HG02943 (cell line): ENCODE results near the gene SMC6.

ENCODE experiments used
- ATAC-seq: cut with Tn5 transposase; IDR thresholded peaks from one replicate; pipeline ENCODE4 v1.9.1; 2021; ENCODE audit warnings: mild to moderate bottlenecking, low read depth, moderate library complexity; ENCODE audit not compliant: unreplicated experiment

SMC6 gene

DNA sequence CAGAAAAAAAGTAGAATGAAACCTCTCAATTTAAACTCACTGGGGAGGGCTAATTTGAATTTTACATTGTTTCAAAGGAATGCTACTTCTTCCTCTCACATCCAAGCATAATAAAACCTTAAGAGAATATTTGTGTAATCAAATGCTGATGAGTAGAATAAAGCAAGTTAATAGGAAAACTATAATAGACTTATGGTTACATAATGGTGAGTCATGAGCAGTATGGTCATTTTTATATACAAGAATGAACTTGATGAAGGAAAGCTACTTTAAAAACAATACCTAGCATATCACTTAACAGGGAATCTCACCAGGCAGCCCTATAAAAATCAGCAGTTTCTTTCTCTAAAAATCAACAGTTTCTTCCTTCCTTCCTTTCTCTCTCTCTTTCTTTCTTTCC lies 132.8 kb downstream of the SMC6 start:
- ATAC-seq, result no peak

- ATAC-seq, result no peak
These were observed 133.3 kb downstream of the SMC6 start for GRCh38 chr2:17620280-17620679.

GRCh38 chr2:17617955-17618354 lies 135.7 kb downstream of the SMC6 start:
- no peak for ATAC-seq

- no peak for ATAC-seq
These were observed 136.1 kb downstream of the SMC6 start for GRCh38 chr2:17617516-17617915.

DNA sequence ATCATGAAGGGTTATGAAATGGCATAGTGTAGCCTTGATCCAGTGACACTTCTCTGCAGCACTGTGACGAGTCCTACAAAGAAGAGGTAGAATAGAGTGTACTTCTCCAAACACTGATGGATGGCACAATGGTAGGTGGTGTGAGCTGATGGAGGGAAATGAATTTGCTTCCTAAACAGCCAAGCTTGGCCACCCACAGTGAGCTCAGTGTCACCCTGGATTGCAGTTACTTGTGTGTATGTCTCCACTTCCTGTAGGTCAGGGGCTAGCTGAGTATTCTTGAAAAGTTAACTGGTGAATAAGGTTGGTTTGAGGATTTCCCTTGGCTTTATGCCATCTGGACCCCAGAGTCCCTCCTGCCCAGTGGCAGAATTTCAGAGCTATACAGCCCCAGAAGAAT lies 137.2 kb downstream of the SMC6 start:
- ATAC-seq, result no peak

GRCh38 chr2:17615728-17616351 lies 137.8 kb downstream of the SMC6 start:
- no peak for ATAC-seq

DNA sequence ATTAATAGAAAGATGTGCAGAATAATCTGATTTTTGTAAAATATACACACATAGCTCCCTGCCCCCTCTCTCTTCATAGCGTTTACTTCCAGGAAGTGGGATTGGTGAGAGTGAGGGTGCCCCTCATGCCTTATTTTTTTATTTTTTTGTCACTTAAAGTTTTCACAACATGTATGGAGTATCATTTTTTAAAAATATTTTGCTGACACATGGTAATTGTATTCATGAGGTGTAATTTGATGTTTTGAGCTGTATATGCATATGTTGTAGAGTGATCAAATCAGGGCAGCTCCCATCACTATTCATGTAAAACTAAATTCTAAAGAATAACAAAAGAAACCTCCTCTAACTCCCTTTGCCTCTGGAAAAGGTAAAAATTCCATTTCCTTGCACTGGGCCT lies 138.5 kb downstream of the SMC6 start:
- ATAC-seq, result no peak

DNA sequence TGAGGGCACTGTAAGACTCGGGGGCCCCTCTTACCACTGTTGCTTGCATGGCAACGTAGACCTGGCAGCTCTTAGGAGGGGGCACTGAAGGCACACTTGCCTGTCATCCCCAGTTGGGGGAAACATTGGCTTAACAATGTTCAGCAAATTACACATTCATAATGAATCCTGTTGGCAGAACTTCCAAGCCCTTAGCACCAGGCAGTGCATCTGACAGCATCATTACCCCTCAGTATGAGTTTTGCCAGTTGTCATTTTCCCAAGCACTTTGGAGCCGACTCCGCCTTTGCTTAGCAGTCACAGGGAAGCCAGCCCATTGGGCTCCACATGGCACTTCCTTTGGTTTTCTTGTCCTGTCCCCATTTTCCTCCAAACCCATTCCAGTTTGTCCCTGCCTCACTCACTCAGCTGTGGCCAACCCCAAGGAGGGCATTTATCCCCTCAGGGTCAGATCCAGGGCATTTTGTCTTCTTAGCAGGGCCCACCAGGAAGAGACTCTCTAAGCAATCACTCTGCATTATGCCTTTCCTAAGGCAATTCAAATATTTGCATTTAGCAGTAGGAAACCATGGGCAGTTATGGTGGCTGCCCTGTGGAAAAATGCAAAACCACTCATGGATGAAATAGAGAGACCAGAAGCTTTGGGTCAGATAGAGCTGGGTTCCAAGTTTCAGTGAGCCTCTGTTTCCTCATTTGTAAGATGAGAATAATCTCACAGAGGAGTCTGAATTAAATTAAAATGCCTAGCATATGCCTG lies 139.3 kb downstream of the SMC6 start:
- ATAC-seq, result no peak
